ENCODE measurements around the gene SEPHS2. TPM values are rescaled to one million over a fixed set of nuclear protein-coding genes. Genes with fewer than 3 reads are reported as not detected.

SEPHS2 gene
- total RNA-seq, 3 donors from 2014 or later (not counting 1 experiment from before 2014, with no cell fraction given) = 25.5 to 37.6 (median 35.0) TPM

GRCh38 chr16:30407102-30407803 is 38.4 kb downstream of the SEPHS2 start, which contains the start of gene ZNF771:
ZNF771 (plus strand) TSS chr16:30407606; CDS start chr16:30408054, 448 bp downstream.
- Mint-ChIP-seq H3K9me3 (no peaks in the 10 kb centered on the region), H3K4me1 (peaks cover 15 to 20% of the 10 kb centered on the region in 2 donors), H3K27ac (peak within 1 kb of the TSS; percentile 76 to 85), H3K4me3 (peak within 1 kb of the TSS; percentile 94), H3K27me3 (ENCODE audit: low read depth in 2 of 2) (peaks cover 0 to 2% of the 10 kb centered on the region in 2 donors), H3K36me3 (no peaks in the 10 kb centered on the region)
- Histone ChIP-seq H3K4me1 (ENCODE audit: control insufficient read depth, insufficient read depth, low read length) (peaks cover 24% of the 10 kb centered on the region), H3K4me3 (ENCODE audit: low read length) (peak within 1 kb of the TSS; percentile 69), H3K27me3 (ENCODE audit: control insufficient read depth, insufficient read depth, low read length) (peaks cover 3% of the 10 kb centered on the region), H3K27ac (ENCODE audit: low read length) (peak within 1 kb of the TSS; percentile 18), H3K9me3 (ENCODE audit: control insufficient read depth, insufficient read depth, low read length) (no peaks in the 10 kb centered on the region), H3K36me3 (ENCODE audit: control insufficient read depth, insufficient read depth, low read length) (no peaks in the 10 kb centered on the region)
- ATAC-seq (peak; percentile 90 to 96 (median 92)), DNase-seq (peak; percentile 84 to 92)
- TF ChIP-seq CTCF (IDR thresholded peaks at IDR 0.05) = no peak
- intact Hi-C loops (cut with micrococcal nuclease) = loop anchor here (10.0 kb wide), 1 partner anchor 342 kb away; the partner anchor contains the start of gene ALDOA
- WGBS (ENCODE audit: insufficient coverage) = under 1% methylated on average over 65 of the region's 65 CpGs

- Mint-ChIP-seq H3K27ac (peak overlapping the region; percentile 76 to 85), H3K36me3 (no peaks in the 10 kb centered on the region), H3K4me3 (peak overlapping the region; percentile 94), H3K27me3 (ENCODE audit: low read depth in 2 of 2) (peaks cover 0 to 3% of the 10 kb centered on the region in 2 donors), H3K4me1 (peaks cover 16 to 17% of the 10 kb centered on the region in 2 donors), H3K9me3 (no peaks in the 10 kb centered on the region)
- peak in 2 of 3 donors; percentile 15 to 16 for ATAC-seq
- H3K36me3 ChIP-seq (ENCODE audit: control insufficient read depth, insufficient read depth, low read length) = no peaks in the 10 kb centered on the region
- H3K27ac ChIP-seq (ENCODE audit: low read length) = peak overlapping the region; percentile 18
- peaks cover 24% of the 10 kb centered on the region for H3K4me1 ChIP-seq (ENCODE audit: control insufficient read depth, insufficient read depth, low read length)
- no peaks in the 10 kb centered on the region for H3K9me3 ChIP-seq (ENCODE audit: control insufficient read depth, insufficient read depth, low read length)
- WGBS (ENCODE audit: insufficient coverage) = 21% methylated on average over 14 of the region's 14 CpGs
- DNase-seq = no peak
- intact Hi-C loops (cut with micrococcal nuclease) = loop anchor here (10.0 kb wide), 1 partner anchor 342 kb away; the partner anchor contains the start of gene ALDOA
- peak overlapping the region; percentile 69 for H3K4me3 ChIP-seq (ENCODE audit: low read length)
- TF ChIP-seq CTCF (IDR thresholded peaks at IDR 0.05) = no peak
- H3K27me3 ChIP-seq (ENCODE audit: control insufficient read depth, insufficient read depth, low read length) = peaks cover 3% of the 10 kb centered on the region
Observed at GRCh38 chr16:30406795-30407101, 38.9 kb downstream of the SEPHS2 start.

- DNase-seq = no peak
- H3K4me1 ChIP-seq (ENCODE audit: control insufficient read depth, insufficient read depth, low read length) = peaks cover 49% of the 10 kb centered on the region
- ATAC-seq = no peak
- no peak for TF ChIP-seq CTCF (IDR thresholded peaks at IDR 0.05)
- Mint-ChIP-seq H3K4me1 (peaks cover 17 to 44% of the 10 kb centered on the region in 2 donors), H3K27me3 (ENCODE audit: low read depth in 2 of 2) (peaks cover 0 to 7% of the 10 kb centered on the region in 2 donors), H3K9me3 (no peaks in the 10 kb centered on the region), H3K4me3 (peak overlapping the region; percentile 89), H3K27ac (peak overlapping the region in 1 of 2 donors; percentile 88), H3K36me3 (no peaks in the 10 kb centered on the region)
- no peaks in the 10 kb centered on the region for H3K36me3 ChIP-seq (ENCODE audit: control insufficient read depth, insufficient read depth, low read length)
- 87% methylated on average over 8 of the region's 8 CpGs for WGBS (ENCODE audit: insufficient coverage)
- H3K27me3 ChIP-seq (ENCODE audit: control insufficient read depth, insufficient read depth, low read length) = peaks cover 3% of the 10 kb centered on the region
- no peak overlapping the region for H3K27ac ChIP-seq (ENCODE audit: low read length)
- no peaks in the 10 kb centered on the region for H3K9me3 ChIP-seq (ENCODE audit: control insufficient read depth, insufficient read depth, low read length)
- H3K4me3 ChIP-seq (ENCODE audit: low read length) = no peak overlapping the region
- intact Hi-C loops (cut with micrococcal nuclease) = loop anchor here (10.0 kb wide), 1 partner anchor 337 kb away; the partner anchor contains the start of gene ALDOA
Observed at GRCh38 chr16:30401768-30402425, 43.8 kb downstream of the SEPHS2 start.
